HG02623 (cell line): ENCODE data around the gene LENG8.
"Not testable (repeated sequence)": the region's sequence is repeated elsewhere in the genome, so short reads cannot be mapped to it uniquely, and the experiment has no call there.

Experiments
- ATAC-seq: cut with Tn5 transposase; IDR thresholded peaks from one replicate; pipeline ENCODE4 v1.9.1; 2021; ENCODE audit warnings: moderate library complexity; ENCODE audit not compliant: unreplicated experiment

LENG8 gene

GRCh38 chr19:54478677-54479266 lies 29.8 kb downstream of the LENG8 start:
- no peak for ATAC-seq

- ATAC-seq = no peak
These were observed 31.1 kb downstream of the LENG8 start for GRCh38 chr19:54480051-54480450.

- ATAC-seq = no peak
These were observed 32.4 kb downstream of the LENG8 start for GRCh38 chr19:54481326-54481930.

- no peak for ATAC-seq
These were observed 33.9 kb downstream of the LENG8 start for GRCh38 chr19:54482889-54483288.

GRCh38 chr19:54484451-54484850 lies 35.5 kb downstream of the LENG8 start:
- no peak for ATAC-seq

GRCh38 chr19:54485851-54486250 lies 36.9 kb downstream of the LENG8 start:
- no peak for ATAC-seq

- ATAC-seq = no peak
These were observed 40.3 kb downstream of the LENG8 start for GRCh38 chr19:54489341-54489740.

GRCh38 chr19:54489766-54490165 lies 40.8 kb downstream of the LENG8 start:
- ATAC-seq = no peak

GRCh38 chr19:54492568-54492967 lies 43.6 kb downstream of the LENG8 start:
- no peak for ATAC-seq

- ATAC-seq = not testable (repeated sequence)
These were observed 44.1 kb downstream of the LENG8 start for GRCh38 chr19:54493056-54493455.

GRCh38 chr19:54493967-54494585 lies 45.1 kb downstream of the LENG8 start:
- ATAC-seq = no peak

GRCh38 chr19:54495284-54495683 lies 46.3 kb downstream of the LENG8 start:
- not testable (repeated sequence) for ATAC-seq

GRCh38 chr19:54497747-54498450 lies 48.9 kb downstream of the LENG8 start:
- not testable (repeated sequence) for ATAC-seq

GRCh38 chr19:54498451-54498772 lies 49.4 kb downstream of the LENG8 start:
- ATAC-seq = not testable (repeated sequence)

- ATAC-seq = no peak
These were observed 53.6 kb downstream of the LENG8 start, which contains the start of gene LAIR2 for GRCh38 chr19:54502518-54503048. TSS of gene LAIR2 (plus strand) at chr19:54502831. CDS start at chr19:54502919, 88 bp downstream.

- not testable (repeated sequence) for ATAC-seq
These were observed 56.5 kb downstream of the LENG8 start for GRCh38 chr19:54505542-54505941.

GRCh38 chr19:54506079-54506478 lies 57.1 kb downstream of the LENG8 start:
- ATAC-seq = no peak

- ATAC-seq = not testable (repeated sequence)
These were observed 58.2 kb downstream of the LENG8 start for GRCh38 chr19:54507038-54507717.

- no peak for ATAC-seq
These were observed 58.8 kb downstream of the LENG8 start for GRCh38 chr19:54507824-54508223.

- not testable (repeated sequence) for ATAC-seq
These were observed 59.5 kb downstream of the LENG8 start for GRCh38 chr19:54508487-54508886.
